GM18861 (cell line): ENCODE measurements around the gene IPCEF1.
A peak's percentile ranks its signal among the peaks of the same experiment; 100 is the strongest.

Experiments
- ATAC-seq: cut with Tn5 transposase; IDR thresholded peaks from one replicate; pipeline ENCODE4 v1.9.1; 2021; ENCODE audit not compliant: unreplicated experiment

Gene IPCEF1

DNA sequence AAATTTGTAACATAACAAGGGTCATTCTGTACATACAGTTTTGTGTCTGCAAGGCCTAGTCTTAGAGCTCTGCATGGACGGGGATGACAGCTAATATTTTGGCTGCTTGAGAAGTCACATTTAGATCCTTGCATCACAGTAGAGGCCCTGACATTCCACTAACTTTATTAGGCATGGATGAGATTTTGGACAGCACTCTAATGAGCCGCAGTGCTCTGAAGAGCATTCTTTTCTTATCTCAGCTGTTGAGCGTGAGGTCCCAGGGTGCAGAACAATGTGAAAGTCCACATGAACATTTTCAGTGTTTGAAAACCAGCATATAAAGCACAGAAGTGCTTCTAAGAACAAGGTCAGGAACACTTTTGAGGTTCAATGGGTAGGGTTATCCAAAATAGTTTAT is 58.9 kb downstream of the IPCEF1 start:
- no peak for ATAC-seq

GRCh38 chr6:154297210-154297609 is 59.4 kb downstream of the IPCEF1 start:
- ATAC-seq: no peak

GRCh38 chr6:154295733-154296132 is 60.9 kb downstream of the IPCEF1 start:
- ATAC-seq: no peak

DNA sequence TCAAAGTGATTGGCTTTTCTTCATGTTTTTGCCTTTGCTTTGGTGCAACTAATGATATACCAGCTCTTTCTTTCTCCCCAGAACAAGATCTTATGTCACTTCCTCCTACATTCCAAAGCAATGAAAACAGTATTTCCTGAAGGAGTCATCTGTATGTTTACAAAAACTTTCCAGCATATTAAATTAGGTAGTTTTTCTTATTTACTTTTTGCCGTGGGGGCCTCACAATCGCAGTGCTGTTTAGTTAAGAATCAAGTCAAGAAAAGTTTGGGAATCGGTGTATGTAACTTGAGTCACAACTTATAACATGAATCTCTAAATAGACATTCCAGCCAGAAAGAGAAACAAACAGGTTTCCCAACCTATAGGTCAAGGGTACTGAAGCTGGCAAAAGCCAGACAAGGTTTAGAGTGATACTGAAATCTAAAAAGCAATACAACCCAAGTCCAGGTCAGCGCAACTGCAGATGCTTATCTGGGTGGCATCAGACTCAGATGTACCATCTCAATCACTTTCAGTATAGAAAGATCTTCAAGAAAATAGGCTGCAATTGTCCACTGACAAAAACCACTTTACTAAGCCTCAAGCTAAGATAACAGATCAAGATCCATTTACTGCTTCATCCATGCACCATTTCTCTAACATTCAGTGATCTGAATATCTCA is 63.6 kb downstream of the IPCEF1 start:
- ATAC-seq: no peak

DNA sequence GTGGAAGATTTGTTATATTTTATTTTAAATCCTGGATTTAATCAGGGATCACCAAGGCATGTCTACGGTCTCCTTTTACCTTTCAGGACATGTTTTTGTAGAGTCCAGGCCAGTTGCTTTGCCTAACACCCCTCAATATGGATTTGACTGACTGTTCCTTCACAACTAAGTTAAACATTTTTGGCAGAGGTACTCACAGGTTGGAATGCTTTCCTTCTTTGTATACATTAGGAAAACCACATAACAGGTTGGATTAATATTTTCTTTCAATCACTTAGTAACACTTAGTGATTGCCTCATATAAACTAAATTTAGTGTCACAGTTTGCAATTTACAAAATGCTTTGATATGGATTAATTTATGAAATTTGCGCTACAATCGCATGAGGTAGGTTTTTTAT is 64.5 kb downstream of the IPCEF1 start:
- ATAC-seq: no peak

- ATAC-seq: no peak
Observed at GRCh38 chr6:154289818-154290508, 66.6 kb downstream of the IPCEF1 start.

GRCh38 chr6:154285826-154286225 is 70.8 kb downstream of the IPCEF1 start:
- ATAC-seq: no peak

DNA sequence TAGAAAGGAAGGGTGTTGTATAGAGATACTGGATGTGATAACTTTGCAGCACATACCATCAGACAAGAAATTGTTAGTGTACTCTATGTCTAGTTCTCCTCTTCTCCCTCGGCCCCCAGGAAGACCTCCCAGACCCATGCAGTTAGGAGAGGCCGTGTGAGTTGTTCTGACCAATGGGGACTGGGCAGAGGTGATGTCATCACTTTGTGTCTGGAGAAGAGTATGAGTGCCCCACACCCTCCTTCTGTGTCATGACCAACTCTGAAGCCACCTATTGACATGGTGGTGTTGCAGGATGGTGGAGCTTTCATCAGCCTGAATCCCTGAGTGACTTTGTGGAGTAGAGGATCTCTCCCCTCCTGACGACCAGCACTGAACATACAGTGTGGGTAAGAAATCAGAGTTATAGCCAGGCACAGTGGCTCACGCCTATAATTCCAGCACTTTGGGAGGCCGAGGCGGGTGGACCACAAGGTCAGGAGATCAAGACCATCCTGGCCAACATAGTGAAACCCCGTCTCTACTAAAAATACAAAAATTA is 72.2 kb downstream of the IPCEF1 start:
- no peak for ATAC-seq

DNA sequence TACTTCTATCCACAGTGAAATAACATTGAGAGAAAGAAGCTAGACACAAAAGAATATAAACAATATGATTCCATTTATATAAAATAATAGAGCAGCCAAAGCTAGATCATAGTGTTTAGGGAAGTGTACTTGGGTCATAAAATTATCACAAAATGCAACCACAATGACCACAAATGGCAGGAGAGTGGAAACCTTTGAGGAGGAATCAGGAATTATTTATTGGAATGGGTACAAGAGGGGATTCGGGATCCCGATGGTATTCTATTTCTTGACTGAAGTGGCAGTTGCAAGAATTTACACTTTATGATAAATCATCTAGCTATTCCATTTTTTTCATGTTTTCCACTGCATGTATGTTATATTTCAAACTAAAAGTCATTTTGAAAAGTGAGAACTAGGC is 76.1 kb downstream of the IPCEF1 start:
- no peak for ATAC-seq

DNA sequence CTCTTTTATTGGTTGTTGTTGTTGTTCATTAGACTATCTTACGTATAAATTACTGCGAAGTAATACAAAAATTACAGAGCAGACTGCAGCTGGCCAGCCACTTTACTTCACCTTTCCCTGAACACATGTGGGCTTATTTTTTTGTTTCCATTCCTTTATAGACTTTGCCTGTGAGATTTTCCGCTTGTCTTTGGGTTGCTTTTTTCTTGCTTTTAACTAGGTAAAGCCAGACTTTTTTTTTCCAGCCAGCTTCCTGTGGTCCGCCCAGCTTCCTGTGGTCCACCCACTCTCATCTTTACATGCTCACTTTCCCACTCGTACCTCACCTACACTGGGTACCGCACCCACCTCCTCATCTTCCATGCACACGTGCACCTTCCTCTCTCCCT is 79.0 kb downstream of the IPCEF1 start:
- no peak for ATAC-seq

GRCh38 chr6:154276810-154277628 is 79.6 kb downstream of the IPCEF1 start:
- ATAC-seq: peak; percentile 70

- ATAC-seq: no peak
Observed at GRCh38 chr6:154274168-154274567, 82.4 kb downstream of the IPCEF1 start.

GRCh38 chr6:154268486-154268885 is 88.1 kb downstream of the IPCEF1 start:
- no peak for ATAC-seq

GRCh38 chr6:154267508-154268106 is 89.0 kb downstream of the IPCEF1 start:
- no peak for ATAC-seq

DNA sequence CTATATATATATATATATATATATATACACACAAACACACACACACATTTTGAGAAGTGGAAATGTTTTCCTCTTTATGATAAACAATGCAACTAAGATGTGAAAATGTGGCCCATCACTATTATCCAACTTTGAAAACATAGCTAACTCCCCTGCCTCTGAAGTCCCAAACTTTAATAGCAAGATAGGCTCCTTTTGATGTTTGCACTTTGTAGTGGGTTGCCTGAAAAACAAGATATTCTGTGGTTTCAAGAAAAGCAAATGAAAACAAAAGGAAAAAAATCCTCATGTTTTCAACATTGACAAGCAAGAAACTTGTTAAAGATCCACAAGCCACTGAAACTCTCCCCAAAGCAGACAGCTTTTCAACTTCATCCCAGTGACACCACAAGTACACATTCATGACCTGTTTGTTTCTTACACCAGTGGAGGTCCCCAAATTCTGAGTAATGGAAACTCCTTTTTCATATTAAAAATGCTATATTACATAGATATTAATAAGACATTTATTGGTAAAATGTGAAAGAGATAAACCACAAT is 90.0 kb downstream of the IPCEF1 start:
- ATAC-seq: peak; percentile 40

- ATAC-seq: no peak
Observed at GRCh38 chr6:154261688-154262397, 94.8 kb downstream of the IPCEF1 start.

- ATAC-seq: peak; percentile 87
Observed at GRCh38 chr6:154258064-154258757, 98.4 kb downstream of the IPCEF1 start.

DNA sequence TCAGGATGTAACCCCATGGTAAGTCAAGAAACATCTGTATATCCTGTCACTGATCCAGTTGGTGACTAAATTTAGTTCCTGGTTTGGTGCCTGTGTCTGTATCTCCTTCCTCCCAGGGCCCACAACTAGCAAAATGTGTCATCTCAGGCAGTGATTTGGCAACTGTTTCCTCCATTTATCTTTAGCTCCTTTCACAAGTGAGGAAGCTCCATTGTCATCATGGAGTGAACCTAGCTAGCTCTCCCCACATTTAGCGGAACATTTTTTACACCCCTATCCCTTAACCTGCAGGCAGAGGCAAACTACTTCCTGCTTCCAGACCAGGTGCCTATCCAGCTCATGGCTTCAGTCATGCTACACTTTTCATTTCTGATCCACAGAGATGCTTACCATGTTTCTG is 99.5 kb downstream of the IPCEF1 start:
- no peak for ATAC-seq

GRCh38 chr6:154252678-154253077 is 103.9 kb downstream of the IPCEF1 start:
- ATAC-seq: no peak

DNA sequence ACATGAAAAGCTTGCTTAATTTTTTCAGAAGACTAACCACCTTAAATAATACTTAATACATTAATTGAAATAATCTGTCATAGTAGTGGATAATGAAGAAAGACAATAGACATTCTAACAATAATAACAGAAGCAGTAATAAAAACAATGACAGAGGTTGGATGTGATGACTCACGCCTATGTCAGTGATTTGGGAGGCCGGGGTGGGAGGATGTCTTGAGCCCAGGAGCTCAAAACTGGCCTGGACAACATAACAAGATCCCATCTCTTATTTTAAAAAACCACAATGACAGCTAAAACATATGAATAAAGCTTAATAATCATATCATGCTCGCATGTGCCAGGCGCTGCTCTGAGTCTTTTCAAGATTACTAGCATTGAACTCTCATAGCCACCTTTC is 105.5 kb downstream of the IPCEF1 start:
- no peak for ATAC-seq
